ENCODE measurements around the gene EARS2.

DNA sequence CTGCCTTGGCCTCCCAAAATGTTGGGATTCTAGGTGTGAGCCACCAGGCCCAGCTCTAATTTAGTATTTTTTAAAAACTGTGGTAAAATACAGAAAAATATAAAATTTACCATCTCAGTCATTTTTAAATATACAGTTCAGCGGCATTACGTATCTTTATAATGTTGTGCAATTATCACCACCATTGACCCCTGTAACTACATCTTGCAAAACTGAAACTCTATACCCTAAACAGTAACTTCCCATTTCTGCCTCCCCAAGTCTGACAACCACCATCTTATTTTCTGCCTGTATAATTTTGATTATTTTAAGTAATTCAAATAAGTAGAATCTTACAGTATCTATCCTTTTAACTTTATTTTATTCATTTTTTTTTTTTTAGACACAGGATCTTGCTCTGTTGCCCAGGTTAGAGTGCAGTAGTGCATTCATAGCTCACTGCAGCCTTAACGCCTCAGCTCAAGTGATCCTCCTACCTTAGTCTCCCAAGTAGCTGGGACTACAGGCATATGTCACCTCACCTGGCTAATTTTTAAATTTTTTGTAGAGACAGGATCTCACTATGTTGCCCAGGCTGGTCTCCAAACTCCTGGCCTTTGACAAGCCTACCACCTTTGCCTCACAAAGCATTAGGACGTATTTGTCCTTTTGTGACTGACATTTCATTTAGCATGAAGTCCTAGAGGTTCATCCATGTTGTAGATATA lies 36.0 kb downstream of the EARS2 start:
- no peak for TF ChIP-seq POLR2A (IDR thresholded peaks at IDR 0.05)
- TF ChIP-seq, protein P1, sequence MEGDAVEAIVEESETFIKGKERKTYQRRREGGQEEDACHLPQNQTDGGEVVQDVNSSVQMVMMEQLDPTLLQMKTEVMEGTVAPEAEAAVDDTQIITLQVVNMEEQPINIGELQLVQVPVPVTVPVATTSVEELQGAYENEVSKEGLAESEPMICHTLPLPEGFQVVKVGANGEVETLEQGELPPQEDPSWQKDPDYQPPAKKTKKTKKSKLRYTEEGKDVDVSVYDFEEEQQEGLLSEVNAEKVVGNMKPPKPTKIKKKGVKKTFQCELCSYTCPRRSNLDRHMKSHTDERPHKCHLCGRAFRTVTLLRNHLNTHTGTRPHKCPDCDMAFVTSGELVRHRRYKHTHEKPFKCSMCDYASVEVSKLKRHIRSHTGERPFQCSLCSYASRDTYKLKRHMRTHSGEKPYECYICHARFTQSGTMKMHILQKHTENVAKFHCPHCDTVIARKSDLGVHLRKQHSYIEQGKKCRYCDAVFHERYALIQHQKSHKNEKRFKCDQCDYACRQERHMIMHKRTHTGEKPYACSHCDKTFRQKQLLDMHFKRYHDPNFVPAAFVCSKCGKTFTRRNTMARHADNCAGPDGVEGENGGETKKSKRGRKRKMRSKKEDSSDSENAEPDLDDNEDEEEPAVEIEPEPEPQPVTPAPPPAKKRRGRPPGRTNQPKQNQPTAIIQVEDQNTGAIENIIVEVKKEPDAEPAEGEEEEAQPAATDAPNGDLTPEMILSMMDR (IDR thresholded peaks at IDR 0.05): no peak
